IPS-18a (cell line): ENCODE results near the gene UCP3.

Source experiments
- H3K27ac ChIP-seq: one replicate; pipeline ENCODE4 v1.5.1; 2013; ENCODE audit warnings: low read length
- H3K27me3 ChIP-seq: one replicate; pipeline ENCODE4 v1.6.1; 2013; ENCODE audit warnings: mild to moderate bottlenecking, low read length; ENCODE audit not compliant: control insufficient read depth, insufficient read depth
- H3K36me3 ChIP-seq: one replicate; pipeline ENCODE4 v1.6.1; 2013; ENCODE audit warnings: low read depth, low read length; ENCODE audit not compliant: control insufficient read depth
- H3K4me1 ChIP-seq: one replicate; pipeline ENCODE4 v1.6.1; 2013; ENCODE audit warnings: low read depth, low read length; ENCODE audit not compliant: control insufficient read depth
- H3K4me3 ChIP-seq: one replicate; pipeline ENCODE4 v1.5.1; 2013; ENCODE audit warnings: low read length
- H3K9ac ChIP-seq: one replicate; pipeline ENCODE4 v1.6.1; 2013; ENCODE audit warnings: mild to moderate bottlenecking, low read length, moderate library complexity
- H3K9me3 ChIP-seq: one replicate; pipeline ENCODE4 v1.6.1; 2013; ENCODE audit warnings: low read depth, low read length; ENCODE audit not compliant: control insufficient read depth

Gene UCP3

DNA sequence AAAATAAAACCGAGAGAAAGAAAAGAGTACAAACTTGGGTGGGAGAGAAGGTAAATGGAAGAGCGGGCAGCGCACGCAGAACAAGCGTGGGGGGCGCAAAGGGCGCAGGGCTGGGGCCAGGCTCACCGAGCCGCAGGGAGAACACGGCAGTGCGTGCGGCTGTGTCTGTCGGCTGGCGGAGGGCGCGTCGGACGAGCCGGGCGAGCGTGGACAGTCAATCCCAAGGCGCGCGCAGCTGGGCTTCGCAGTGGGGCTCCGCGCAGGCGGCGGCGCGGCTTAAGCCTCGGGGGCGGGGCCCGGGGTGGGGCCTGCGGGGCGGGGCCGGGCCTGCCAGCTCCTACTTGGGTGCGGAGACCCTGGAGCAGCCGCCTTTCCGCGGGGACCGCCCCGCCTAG, 26.3 kb downstream of the UCP3 start, which contains the start of gene UCP2:
UCP2 (minus strand) TSS at position 249 of the 395 bp plus-strand sequence. CDS start 4,465 bp downstream, outside the sequence.
- Histone ChIP-seq H3K9me3 (no peaks in the 10 kb centered on the region), H3K4me1 (peaks cover 23% of the 10 kb centered on the region), H3K27ac (peak within 1 kb of the TSS; percentile 65), H3K27me3 (no peaks in the 10 kb centered on the region), H3K4me3 (peak within 1 kb of the TSS; percentile 92), H3K9ac (peak within 1 kb of the TSS; percentile 80), H3K36me3 (peaks cover 30% of the 10 kb centered on the region)

DNA sequence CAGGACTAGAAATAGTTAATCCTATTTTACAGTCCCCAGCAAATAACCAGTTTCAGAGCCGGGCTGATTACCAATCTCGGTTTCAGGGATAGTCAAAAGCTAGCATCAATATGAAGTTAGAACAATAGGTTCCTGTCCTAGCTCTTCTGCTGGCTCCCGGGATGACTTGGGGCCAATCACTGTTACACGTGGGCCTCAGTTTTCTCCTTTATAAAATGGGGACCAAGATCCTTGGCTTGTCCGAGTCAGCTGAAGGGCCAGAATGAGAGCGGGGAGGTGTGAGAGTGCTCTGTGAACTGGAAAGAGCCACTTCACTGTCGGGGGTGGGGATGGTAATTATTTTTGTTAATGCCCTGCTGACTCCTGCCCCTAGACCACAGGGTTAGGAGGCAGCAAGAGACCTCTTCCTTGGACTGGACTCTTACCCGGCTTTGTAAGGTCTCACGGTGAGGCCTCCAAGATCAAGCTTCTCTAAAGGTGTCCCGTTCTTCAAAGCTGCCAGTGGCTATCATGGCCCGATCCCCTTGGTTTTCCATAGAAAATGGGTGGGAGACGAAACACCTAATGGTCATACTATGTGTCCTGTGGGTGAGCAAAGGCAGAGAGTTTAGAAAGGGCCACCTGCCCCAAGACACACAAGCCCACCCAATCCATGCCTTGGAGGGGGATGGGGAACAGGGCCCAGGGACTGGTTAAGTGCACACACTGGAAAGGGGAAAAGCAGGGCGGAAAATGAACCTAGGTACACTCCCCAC, 27.7 kb downstream of the UCP3 start:
- H3K27me3 ChIP-seq: no peaks in the 10 kb centered on the region
- no peaks in the 10 kb centered on the region for H3K9me3 ChIP-seq
- peak overlapping the region; percentile 92 for H3K4me3 ChIP-seq
- H3K36me3 ChIP-seq: peaks cover 43% of the 10 kb centered on the region
- H3K9ac ChIP-seq: peak overlapping the region; percentile 80
- H3K4me1 ChIP-seq: peaks cover 23% of the 10 kb centered on the region
- no peak overlapping the region for H3K27ac ChIP-seq

DNA sequence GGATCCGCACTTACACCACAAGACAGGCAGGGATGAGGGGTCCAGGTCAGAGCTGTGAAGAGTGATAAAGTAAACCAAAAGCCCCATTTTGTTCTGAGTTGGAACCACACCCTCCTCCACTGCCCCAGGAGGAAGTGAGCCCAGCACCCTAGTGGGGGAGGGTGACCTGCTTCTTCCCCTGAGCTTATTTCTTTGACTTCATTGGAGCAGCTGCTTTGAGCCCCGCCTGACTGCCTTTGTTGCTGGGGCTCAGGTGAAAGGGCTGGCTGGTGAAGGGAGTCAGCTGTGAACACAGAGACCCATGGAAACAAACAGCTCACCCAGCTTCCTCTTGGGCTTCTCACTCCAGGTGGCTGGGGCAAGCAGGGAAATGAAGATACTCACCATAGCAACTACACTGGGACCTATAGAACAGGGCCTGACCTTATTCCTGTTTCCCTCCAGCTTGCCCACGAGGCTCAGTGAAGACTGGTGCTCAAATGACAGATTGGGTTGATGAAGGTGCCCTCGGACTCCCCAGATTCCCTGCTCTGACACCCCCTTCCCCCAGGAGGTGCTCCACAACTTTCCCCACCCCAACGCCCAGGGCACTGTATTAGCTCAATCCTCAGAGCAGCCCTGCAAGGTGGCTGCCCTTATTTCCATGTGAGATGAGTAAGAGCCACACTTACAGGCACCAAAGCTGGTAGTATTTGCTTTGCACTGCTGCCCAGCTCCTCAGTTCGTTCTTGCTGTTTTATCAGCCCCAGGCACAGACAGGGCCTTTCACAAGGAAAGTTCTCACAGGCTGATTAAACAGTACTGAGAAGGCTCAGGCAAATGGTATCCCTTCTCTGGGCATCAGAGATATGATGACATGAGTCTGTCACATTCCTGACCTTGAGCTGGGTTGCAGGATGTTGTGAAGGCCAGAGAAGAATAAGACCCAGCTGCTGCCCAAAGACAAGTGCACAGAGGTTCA, 28.6 kb downstream of the UCP3 start:
- H3K36me3 ChIP-seq: peaks cover 53% of the 10 kb centered on the region
- H3K27ac ChIP-seq: no peak overlapping the region
- no peak overlapping the region for H3K9ac ChIP-seq
- no peak overlapping the region for H3K4me3 ChIP-seq
- H3K27me3 ChIP-seq: no peaks in the 10 kb centered on the region
- H3K4me1 ChIP-seq: peaks cover 23% of the 10 kb centered on the region
- no peaks in the 10 kb centered on the region for H3K9me3 ChIP-seq

DNA sequence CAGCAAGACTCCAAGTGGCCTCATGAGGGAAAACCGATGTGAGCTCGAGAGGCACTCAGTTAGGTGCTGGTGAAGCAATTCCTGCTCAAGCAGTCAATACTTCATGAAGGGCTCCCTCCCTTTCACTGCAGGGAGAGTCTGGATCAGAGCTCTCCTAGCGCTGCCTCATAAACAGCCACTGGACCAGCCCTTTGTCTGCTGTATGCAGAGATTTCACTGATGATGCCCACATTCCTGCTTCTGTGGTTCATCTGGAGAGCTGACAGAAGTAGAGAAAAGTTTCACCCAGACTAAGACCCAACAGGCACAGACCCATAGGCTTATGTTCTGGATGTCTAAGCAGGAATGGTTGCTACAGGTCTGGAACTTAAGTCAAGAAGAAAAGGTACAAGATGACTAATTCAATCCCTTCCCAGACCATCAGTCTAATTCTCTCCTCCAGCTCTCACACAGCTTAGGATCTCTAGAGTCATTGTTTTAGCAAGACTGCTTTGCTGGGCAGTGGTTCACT, 30.3 kb downstream of the UCP3 start:
- Histone ChIP-seq H3K27ac (no peak overlapping the region), H3K9me3 (no peaks in the 10 kb centered on the region), H3K27me3 (no peaks in the 10 kb centered on the region), H3K4me3 (no peak overlapping the region), H3K36me3 (peaks cover 57% of the 10 kb centered on the region), H3K9ac (no peak overlapping the region), H3K4me1 (peaks cover 20% of the 10 kb centered on the region)

DNA sequence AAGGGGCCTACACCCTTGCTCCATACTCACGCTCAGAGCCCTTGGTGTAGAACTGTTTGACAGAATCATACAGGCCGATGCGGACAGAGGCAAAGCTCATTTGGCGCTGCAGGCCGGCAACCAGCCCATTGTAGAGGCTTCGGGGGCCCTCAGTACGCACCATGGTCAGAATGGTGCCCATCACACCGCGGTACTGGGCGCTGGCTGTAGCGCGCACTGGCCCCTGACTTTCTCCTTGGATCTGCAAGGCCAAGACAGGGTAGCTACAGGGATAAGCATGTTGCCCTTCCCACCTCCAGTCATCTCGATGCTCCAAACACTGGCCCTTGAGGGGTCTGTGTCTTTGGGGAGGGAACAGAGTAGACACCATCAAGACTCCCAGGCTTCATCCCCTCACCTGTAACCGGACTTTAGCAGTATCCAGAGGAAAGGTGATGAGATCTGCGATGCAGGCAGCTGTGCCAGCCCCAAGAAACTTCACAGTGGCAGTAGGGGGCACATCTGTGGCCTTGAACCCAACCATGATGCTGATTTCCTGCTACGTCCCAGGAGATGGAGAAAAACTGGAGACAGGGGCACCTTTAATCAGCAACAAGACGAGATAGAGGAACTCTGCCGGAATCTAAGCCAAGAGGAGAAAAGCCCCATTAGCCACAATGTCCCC, 30.9 kb downstream of the UCP3 start:
- no peak overlapping the region for H3K4me3 ChIP-seq
- no peak overlapping the region for H3K27ac ChIP-seq
- H3K27me3 ChIP-seq: no peaks in the 10 kb centered on the region
- H3K4me1 ChIP-seq: peaks cover 18% of the 10 kb centered on the region
- H3K36me3 ChIP-seq: peaks cover 57% of the 10 kb centered on the region
- H3K9ac ChIP-seq: no peak overlapping the region
- no peaks in the 10 kb centered on the region for H3K9me3 ChIP-seq

DNA sequence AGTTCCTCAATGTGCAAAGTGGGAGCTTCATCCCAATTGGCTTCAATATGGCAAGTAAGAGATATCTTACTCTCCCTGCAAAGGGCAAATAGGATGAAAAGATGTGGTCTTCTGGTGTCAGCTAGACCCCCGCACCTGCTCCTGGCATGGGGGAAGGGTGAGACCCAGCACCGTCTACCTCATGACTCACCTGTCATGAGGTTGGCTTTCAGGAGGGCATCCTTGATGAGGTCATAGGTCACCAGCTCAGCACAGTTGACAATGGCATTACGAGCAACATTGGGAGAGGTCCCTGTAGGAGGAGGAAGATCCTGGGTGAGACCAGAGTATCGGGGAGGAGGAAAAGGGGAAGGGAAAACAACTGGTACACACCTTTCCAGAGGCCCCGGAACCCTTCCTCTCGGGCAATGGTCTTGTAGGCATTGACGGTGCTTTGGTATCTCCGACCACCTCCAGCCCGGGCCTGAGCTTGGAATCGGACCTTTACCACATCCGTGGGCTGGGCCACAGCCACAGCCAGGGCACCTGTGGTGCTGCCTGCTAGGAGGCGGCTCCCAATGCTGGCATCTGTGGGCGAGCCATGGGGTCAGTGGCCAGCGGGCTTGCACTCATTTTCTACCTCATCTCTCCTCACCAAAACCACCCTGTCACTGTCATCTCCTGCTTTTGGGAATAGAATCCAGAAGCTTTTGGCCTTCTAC, 32.3 kb downstream of the UCP3 start:
- Histone ChIP-seq H3K4me3 (no peak overlapping the region), H3K9me3 (no peaks in the 10 kb centered on the region), H3K36me3 (peaks cover 57% of the 10 kb centered on the region), H3K27me3 (no peaks in the 10 kb centered on the region), H3K4me1 (peaks cover 15% of the 10 kb centered on the region), H3K9ac (no peak overlapping the region), H3K27ac (no peak overlapping the region)

DNA sequence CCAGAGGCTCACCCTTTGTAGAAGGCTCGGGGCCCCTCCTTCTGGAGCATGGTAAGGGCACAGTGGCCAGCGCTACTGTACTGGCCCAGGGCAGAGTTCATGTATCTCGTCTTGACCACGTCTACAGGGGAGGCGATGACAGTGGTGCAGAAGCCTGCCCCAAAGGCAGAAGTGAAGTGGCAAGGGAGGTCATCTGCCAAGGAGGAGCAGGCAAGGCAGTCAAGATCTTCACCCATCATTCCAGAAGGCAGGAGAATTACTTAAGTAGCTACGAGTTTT, 33.5 kb downstream of the UCP3 start:
- Histone ChIP-seq H3K9ac (no peak overlapping the region), H3K9me3 (no peaks in the 10 kb centered on the region), H3K4me1 (peaks cover 4% of the 10 kb centered on the region), H3K27ac (no peak overlapping the region), H3K4me3 (no peak overlapping the region), H3K36me3 (peaks cover 50% of the 10 kb centered on the region), H3K27me3 (no peaks in the 10 kb centered on the region)

DNA sequence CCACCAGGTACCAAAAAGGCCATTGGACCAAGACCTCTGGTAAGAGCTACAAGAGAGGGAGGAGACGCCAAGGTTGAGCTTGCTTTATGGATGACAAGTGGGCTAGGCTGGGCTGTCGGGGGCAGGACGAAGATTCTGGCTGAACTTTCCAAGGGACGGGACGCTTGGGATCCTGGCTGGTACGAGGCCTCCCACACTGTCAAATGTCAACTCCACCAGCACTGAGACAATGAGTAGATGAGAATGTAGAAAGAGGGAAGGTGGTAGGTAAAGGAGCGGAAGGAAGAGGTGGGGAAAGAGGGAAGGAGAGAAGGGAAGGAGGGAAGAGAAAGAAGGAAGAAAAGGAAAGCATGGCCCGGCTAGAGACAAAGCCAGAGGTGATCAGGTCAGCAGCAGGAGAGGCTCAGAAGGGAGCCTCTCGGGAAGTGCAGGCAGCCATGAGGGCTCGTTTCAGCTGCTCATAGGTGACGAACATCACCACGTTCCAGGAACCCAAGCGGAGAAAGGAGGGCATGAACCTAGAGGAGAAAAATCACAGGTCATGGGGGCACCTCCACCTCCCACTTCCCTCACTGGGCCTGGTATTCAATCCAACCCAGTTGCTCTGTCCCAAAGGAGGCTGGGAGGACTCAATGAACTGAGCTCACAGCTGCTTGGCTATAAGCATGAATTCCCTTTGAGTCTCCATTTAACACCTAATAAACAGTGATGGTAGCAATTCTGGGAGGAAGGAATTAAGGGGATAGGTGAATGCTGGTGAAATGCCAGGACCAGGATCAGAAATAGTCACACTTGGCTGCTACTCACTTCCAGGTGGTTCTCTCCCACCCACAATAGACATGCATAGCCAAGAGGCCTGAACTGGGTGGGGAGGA, 34.0 kb downstream of the UCP3 start:
- no peaks in the 10 kb centered on the region for H3K27me3 ChIP-seq
- H3K36me3 ChIP-seq: peaks cover 47% of the 10 kb centered on the region
- no peak overlapping the region for H3K9ac ChIP-seq
- H3K4me1 ChIP-seq: no peaks in the 10 kb centered on the region
- no peaks in the 10 kb centered on the region for H3K9me3 ChIP-seq
- H3K27ac ChIP-seq: no peak overlapping the region
- H3K4me3 ChIP-seq: no peak overlapping the region

DNA sequence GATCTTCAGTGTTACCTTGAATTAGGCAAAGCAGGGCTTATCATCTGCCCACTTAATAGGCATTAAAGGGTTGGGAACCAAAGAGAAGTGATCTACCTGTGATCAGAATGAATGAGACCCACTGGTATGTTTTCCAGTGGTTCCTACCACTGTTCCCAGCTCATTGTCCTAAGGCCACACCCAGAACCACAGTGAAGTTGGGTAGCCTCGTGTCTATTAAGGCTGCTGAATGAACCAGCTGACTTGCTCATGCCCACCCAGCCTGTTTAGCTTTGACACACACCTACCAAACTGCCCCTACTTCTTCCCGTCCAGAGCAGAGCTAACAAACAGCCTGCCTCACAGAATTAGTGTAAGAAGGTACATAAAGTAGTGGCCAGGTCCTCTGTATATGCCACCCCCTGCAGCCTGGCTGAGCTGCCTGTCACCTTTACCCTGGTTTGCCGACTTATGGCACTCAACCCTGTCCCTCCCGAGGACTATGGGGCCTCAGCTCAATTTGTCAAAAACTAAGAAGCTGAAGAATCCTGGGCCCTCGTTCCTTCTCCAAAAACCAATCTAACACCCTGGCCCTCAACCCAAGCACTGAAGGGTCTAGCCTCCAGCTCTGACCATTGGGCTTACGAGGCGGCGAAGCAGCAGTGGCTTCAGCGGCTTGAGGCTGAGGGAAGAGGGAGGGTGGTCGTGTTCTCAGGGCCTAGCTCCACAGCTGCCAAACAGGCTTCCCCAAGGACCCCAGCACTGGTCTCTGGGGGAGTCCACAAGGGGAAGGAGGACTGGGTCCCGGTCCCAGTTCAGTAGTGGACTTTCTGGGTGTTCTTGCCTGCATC, 36.0 kb downstream of the UCP3 start:
- Histone ChIP-seq H3K9ac (no peak overlapping the region), H3K9me3 (no peaks in the 10 kb centered on the region)

DNA sequence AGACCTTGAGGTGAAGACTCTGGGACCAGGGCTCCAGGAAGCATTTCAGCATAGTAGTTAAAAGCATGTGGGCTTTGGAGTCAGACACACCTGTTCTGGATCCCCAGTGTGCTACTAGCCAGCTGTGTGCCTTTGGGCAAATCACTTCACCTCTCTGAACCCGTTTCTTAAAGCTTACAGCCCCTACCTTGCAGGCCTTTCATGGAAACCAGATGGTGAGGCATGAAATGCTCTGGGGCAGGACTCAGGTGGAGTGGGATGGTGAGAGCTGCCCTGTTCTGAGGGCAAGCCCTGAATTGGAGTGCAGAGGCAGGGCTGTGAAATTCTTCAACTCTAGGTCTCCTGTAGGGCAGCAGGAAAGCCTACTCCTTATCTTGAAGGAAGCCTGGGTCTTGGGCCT, 36.7 kb downstream of the UCP3 start:
- Histone ChIP-seq H3K4me1 (no peaks in the 10 kb centered on the region), H3K36me3 (peaks cover 23% of the 10 kb centered on the region), H3K27ac (no peak overlapping the region), H3K9me3 (no peaks in the 10 kb centered on the region), H3K4me3 (no peak overlapping the region), H3K9ac (no peak overlapping the region), H3K27me3 (no peaks in the 10 kb centered on the region)

More for the DNA sequence above, 36.0 kb downstream of the UCP3 start:
- Histone ChIP-seq H3K4me3 (no peak overlapping the region), H3K27me3 (no peaks in the 10 kb centered on the region), H3K4me1 (no peaks in the 10 kb centered on the region), H3K27ac (no peak overlapping the region), H3K36me3 (peaks cover 30% of the 10 kb centered on the region)
